ENCODE data around the gene SLC10A6.

Gene SLC10A6

DNA sequence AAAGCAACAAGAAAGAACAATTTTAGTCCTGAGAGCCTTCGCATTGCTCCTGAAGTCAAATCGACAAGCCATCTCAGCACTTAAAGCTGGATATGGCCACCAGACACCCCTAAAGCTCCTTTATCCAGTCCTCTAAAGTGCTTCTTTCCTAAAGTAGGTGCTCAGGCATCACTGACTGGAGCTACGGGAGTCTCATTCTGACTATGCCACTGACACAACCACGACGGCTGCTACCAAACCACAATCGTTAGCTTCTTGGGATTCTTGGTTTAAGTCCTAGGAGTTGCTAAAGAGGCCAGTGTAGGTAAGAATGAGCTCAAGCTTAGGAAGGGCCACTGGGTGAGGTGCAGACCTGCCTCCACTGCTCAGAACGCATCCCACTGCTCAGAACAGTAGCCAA is 1.0 kb downstream of the SLC10A6 start:
- no peak for TF ChIP-seq CTCF (IDR thresholded peaks at IDR 0.05; ENCODE audit: borderline replicate concordance, control extremely low read depth, extremely low read depth, insufficient read depth, missing control alignments)
- no peak for DNase-seq (ENCODE audit: low spot score)
- in situ Hi-C loops (cut with MboI; ENCODE audit: low sequenced_read_pairs, unreplicated experiment): no loop called here

DNA sequence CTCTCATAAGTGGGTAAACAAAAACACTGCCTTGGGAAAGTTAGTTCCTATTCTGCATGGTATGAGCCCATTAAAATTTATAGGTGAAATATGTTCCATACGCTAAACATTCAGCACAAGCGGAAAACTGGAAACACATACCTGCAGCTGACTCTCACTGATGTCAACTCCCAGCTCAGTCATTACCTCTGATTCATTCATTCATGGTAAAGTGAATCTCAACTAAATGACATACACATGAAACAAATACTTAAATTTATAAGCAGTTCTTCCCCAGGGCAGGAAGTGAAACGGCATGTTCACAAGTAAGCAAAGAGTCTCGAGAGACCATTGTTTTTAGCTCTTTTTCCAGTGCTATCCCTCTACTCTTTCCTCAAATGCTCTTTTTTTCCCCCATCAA is 1.6 kb downstream of the SLC10A6 start:
- DNase-seq (ENCODE audit: low spot score): no peak
- in situ Hi-C loops (cut with MboI; ENCODE audit: low sequenced_read_pairs, unreplicated experiment): no loop called here
- no peak for TF ChIP-seq CTCF (IDR thresholded peaks at IDR 0.05; ENCODE audit: borderline replicate concordance, control extremely low read depth, extremely low read depth, insufficient read depth, missing control alignments)

DNA sequence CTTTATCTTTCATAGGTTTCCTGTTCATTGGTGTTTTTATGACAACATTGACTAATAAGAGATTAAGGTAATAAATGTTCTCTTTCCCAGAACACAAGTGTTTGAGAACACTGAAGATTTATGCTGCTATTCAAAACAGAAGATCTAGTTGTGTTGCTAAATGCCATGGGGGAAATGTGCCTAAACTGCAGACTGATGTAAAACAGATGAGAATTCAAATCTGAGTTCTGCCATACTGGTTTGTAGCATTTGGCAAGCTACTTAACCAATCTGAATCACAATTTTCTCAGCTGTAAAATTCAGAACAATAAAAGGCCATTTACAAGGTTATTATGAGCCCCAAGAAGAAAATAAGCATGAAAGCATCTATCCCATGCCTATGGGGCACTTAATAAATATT is 2.3 kb downstream of the SLC10A6 start:
- TF ChIP-seq CTCF (IDR thresholded peaks at IDR 0.05; ENCODE audit: borderline replicate concordance, control extremely low read depth, extremely low read depth, insufficient read depth, missing control alignments): no peak
- in situ Hi-C loops (cut with MboI; ENCODE audit: low sequenced_read_pairs, unreplicated experiment): no loop called here
- DNase-seq (ENCODE audit: low spot score): no peak

DNA sequence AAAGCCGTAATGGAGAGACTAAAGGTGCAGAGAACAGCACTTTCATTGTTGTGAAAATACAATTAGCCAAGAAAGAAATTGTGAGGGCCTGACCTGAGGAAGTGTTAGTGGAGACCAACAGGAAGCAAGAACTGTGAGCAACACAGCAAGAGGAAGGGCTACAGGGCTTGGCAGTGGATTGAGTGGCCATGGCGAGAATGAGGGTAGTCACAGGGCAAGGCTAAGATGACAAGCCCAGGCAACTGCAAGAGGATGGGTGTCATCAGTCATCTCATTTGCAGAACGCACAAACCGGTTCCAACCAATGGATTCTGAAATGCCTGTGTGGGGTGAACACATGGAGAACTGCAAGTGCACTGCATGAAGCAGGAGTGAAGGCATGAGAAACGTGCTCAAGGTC is 3.6 kb downstream of the SLC10A6 start:
- TF ChIP-seq CTCF (IDR thresholded peaks at IDR 0.05; ENCODE audit: borderline replicate concordance, control extremely low read depth, extremely low read depth, insufficient read depth, missing control alignments): no peak
- no peak for DNase-seq (ENCODE audit: low spot score)
- in situ Hi-C loops (cut with MboI; ENCODE audit: low sequenced_read_pairs, unreplicated experiment): no loop called here

DNA sequence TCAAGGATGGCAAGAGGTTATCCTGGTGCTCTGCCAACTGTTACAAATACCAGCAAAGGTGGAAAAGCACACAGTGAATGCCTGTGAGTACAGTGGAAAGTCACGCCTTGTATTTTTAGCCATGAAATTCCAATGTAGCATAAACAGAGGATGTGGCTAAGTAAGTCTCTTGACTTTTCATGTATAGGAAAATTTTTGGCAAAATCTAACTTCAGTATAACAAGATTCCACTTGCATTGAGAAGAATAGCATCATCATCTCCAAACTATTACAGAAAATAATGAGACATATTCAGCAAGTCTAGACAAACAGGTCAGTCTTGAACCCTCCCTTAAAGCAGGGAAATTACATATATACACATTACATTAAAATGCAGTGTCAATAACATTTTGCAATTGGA is 7.9 kb downstream of the SLC10A6 start:
- in situ Hi-C loops (cut with MboI; ENCODE audit: low sequenced_read_pairs, unreplicated experiment): no loop called here

DNA sequence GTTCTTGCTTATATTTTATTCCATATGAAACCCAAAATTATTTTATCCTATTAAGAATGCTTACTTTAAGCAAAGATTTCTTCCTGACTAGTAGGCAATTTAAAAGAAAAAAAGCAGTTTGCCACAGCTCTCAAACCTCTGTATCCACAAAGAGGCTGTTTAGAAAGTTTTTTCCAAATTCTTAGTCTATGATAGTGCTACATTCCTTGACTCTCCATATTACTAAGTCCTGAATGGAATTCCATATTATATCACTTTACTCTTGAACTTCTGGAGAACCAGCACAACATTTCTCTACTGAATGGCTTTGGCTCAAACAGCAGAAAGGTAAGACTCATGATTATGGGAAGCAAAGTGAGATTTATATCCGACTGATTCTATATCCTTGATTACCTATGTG is 8.3 kb downstream of the SLC10A6 start:
- no peak for TF ChIP-seq CTCF (IDR thresholded peaks at IDR 0.05; ENCODE audit: borderline replicate concordance, control extremely low read depth, extremely low read depth, insufficient read depth, missing control alignments)
- in situ Hi-C loops (cut with MboI; ENCODE audit: low sequenced_read_pairs, unreplicated experiment): no loop called here
- no peak for DNase-seq (ENCODE audit: low spot score)

More for the DNA sequence above, 7.9 kb downstream of the SLC10A6 start:
- TF ChIP-seq CTCF (IDR thresholded peaks at IDR 0.05; ENCODE audit: borderline replicate concordance, control extremely low read depth, extremely low read depth, insufficient read depth, missing control alignments): no peak
- DNase-seq (ENCODE audit: low spot score): no peak
